Stimulated activated CD4-positive, alpha-beta T cell treated with anti-CD3 and anti-CD28 coated beads, Interleukin-15, amount 100 ng/mL, for 48 hours (primary cell): Measurements from ENCODE around the gene ZIC1.

ENCODE experiments used
- DNase-seq, 2 donors: peaks; one replicate each; pipeline ENCODE4 v3.0.0-alpha.2; 2020; ENCODE audit warnings: low read depth in 2 of 2

Gene ZIC1

GRCh38 chr3:147409143-147410115, at the start of gene ZIC1:
Gene ZIC1, plus strand, starts transcription at chr3:147409365. Its CDS starts 748 bp downstream, at chr3:147410113.
- DNase-seq, result no peak

- no peak for DNase-seq
Observed at GRCh38 chr3:147360051-147360439, 49.1 kb upstream of the ZIC1 start.

GRCh38 chr3:147360646-147361453, 48.3 kb upstream of the ZIC1 start:
- DNase-seq, result no peak

GRCh38 chr3:147361454-147362420, 47.4 kb upstream of the ZIC1 start:
- DNase-seq, result peak; percentile 15 to 29

GRCh38 chr3:147364771-147365170, 44.4 kb upstream of the ZIC1 start:
- no peak for DNase-seq

GRCh38 chr3:147365196-147366115, 43.7 kb upstream of the ZIC1 start:
- no peak for DNase-seq

- DNase-seq, result no peak
Observed at GRCh38 chr3:147367676-147368075, 41.5 kb upstream of the ZIC1 start.

GRCh38 chr3:147368151-147368550, 41.0 kb upstream of the ZIC1 start:
- DNase-seq, result no peak

GRCh38 chr3:147368561-147369221, 40.5 kb upstream of the ZIC1 start:
- DNase-seq, result no peak

- no peak for DNase-seq
Observed at GRCh38 chr3:147369231-147369630, 39.9 kb upstream of the ZIC1 start.

GRCh38 chr3:147369661-147370123, 39.5 kb upstream of the ZIC1 start:
- no peak for DNase-seq

- no peak for DNase-seq
Observed at GRCh38 chr3:147370349-147370748, 38.8 kb upstream of the ZIC1 start.

GRCh38 chr3:147371140-147371539, 38.0 kb upstream of the ZIC1 start:
- DNase-seq, result no peak

- no peak for DNase-seq
Observed at GRCh38 chr3:147371771-147372340, 37.3 kb upstream of the ZIC1 start.

GRCh38 chr3:147372525-147373027, 36.6 kb upstream of the ZIC1 start:
- DNase-seq, result no peak

- DNase-seq, result no peak
Observed at GRCh38 chr3:147373301-147373700, 35.9 kb upstream of the ZIC1 start.

GRCh38 chr3:147377412-147378367, 31.5 kb upstream of the ZIC1 start:
- no peak for DNase-seq

- DNase-seq, result no peak
Observed at GRCh38 chr3:147379651-147380050, 29.5 kb upstream of the ZIC1 start.
